K562 (cell line): ENCODE data around the gene FBN1. TPM values are rescaled to one million over a fixed set of nuclear protein-coding genes. Genes with fewer than 3 reads are reported as not detected.

Experiments used
- ATAC-seq: fragments of 200-7000 bp; cut with Tn5 transposase; 3 replicates; pipeline ENCODE4 v1.9.1; 2020; ENCODE audit warnings: moderate library complexity
- BruUV-seq: library from RNA; stranded (reverse); fragments of 400-500 nt; replicated peaks from 2 replicates; lab custom pipeline; 2021; lab: Mats Ljungman, UMichigan
- CTCF ChIA-PET: fragments of 300-600 bp; formaldehyde crosslinking; extraction: SDS; loops from one replicate; lab custom pipeline; 2021; ENCODE audit warnings: low intra/inter-chr PET ratio; lab: Yijun Ruan, JAX
- POLR2A ChIA-PET: fragments of 300-600, 350-650 bp; sonication (Branson Sonifier 250); formaldehyde crosslinking; extraction: SDS; loops from one replicate; lab custom pipeline; 2021; ENCODE audit warnings: antibody characterized with exemption, inconsistent platforms; lab: Yijun Ruan, JAX
- DNase-seq, 4 experiments: peaks; one replicate each; pipeline versions ENCODE4 v3.0.0 to v3.0.0-alpha.2; 2011 to 2018; ENCODE audit warnings: low spot score in 3 of 4, mixed read lengths in 3 of 4; ENCODE audit errors: extremely low read depth in 1 of 4
- FAIRE-seq: peaks from 2 replicates; lab custom pipeline; 2011; peaks lifted over from hg19 to GRCh38; lab: Jason Lieb, UNC
- H2AFZ ChIP-seq: 2 replicates; pipeline ENCODE4 v1.6.0; 2011; ENCODE audit warnings: low read depth, low read length, control low read depth, inconsistent platforms
- H3K27ac ChIP-seq: fragments of 200-600 bp; 3 replicates; pipeline ENCODE4 v1.8.0; 2011; ENCODE audit warnings: low read depth, mild to moderate bottlenecking, control low read depth, inconsistent platforms, low read length, moderate library complexity, mixed read lengths; ENCODE audit errors: extremely low read depth
- H3K27me3 ChIP-seq, 2 experiments: fragments of 300-600 bp in 1 of 2; 2 replicates in 1 of 2; 3 replicates in 1 of 2; pipeline versions ENCODE4 v1.6.0 to v1.8.0; 2011; ENCODE audit warnings: inconsistent platforms in 2 of 2, low read length in 2 of 2, mild to moderate bottlenecking in 1 of 2, mixed read lengths in 1 of 2, moderate library complexity in 1 of 2; ENCODE audit not compliant: control insufficient read depth in 2 of 2, insufficient read depth in 2 of 2
- H3K36me3 ChIP-seq: fragments of 300-600 bp; 3 replicates; pipeline ENCODE4 v1.8.0; 2011; ENCODE audit warnings: mild to moderate bottlenecking, low read length, inconsistent platforms; ENCODE audit not compliant: control insufficient read depth, insufficient read depth
- H3K4me1 ChIP-seq, 2 experiments: fragments of 200-600 bp in 1 of 2; replicated peaks in 1 of 2; 2 replicates in 1 of 2; 3 replicates in 1 of 2; pipeline versions ENCODE4 v1.5.1 to v1.8.0; 2011; ENCODE audit warnings: inconsistent platforms in 2 of 2, low read length in 2 of 2, mild to moderate bottlenecking in 1 of 2, mixed read lengths in 1 of 2, moderate library complexity in 1 of 2; ENCODE audit not compliant: control insufficient read depth in 2 of 2, insufficient read depth in 2 of 2
- H3K4me2 ChIP-seq: 2 replicates; pipeline ENCODE4 v1.6.1; 2011; ENCODE audit warnings: low read length, control low read depth, inconsistent platforms, mixed read lengths; ENCODE audit not compliant: insufficient read depth
- H3K4me3 ChIP-seq: fragments of 200-600 bp; sonication (generic), shearing (Covaris generic); 2 replicates; pipeline ENCODE4 v1.5.1; 2016; ENCODE audit warnings: control low read depth, inconsistent platforms
- H3K79me2 ChIP-seq: fragments of 200-600 bp; 3 replicates; pipeline ENCODE4 v1.8.0; 2011; ENCODE audit warnings: low read length, inconsistent platforms; ENCODE audit not compliant: control insufficient read depth, insufficient read depth
- H3K9ac ChIP-seq, 2 experiments: 2 replicates each; pipeline versions ENCODE4 v1.6.0 to v1.6.1; 2011; ENCODE audit warnings: low read depth in 2 of 2, low read length in 2 of 2, control low read depth in 1 of 2, inconsistent platforms in 1 of 2, mild to moderate bottlenecking in 1 of 2, mixed read lengths in 1 of 2; ENCODE audit not compliant: insufficient read depth in 1 of 2
- H3K9me1 ChIP-seq: one replicate; pipeline ENCODE4 v1.6.0; 2011; ENCODE audit warnings: inconsistent platforms, mild to moderate bottlenecking, low read length, moderate library complexity; ENCODE audit not compliant: control insufficient read depth, insufficient read depth
- H3K9me3 ChIP-seq: replicated peaks from 2 replicates; pipeline ENCODE4 v1.5.1; 2011; ENCODE audit warnings: low read depth, low read length, inconsistent platforms; ENCODE audit not compliant: control insufficient read depth, insufficient read depth
- H4K20me1 ChIP-seq: replicated peaks from 2 replicates; pipeline ENCODE4 v1.6.1; 2011; ENCODE audit warnings: low read length, inconsistent platforms, mixed read lengths; ENCODE audit not compliant: control insufficient read depth, insufficient read depth
- CREB1 ChIP-seq, 2 experiments: sonication (generic) in 1 of 2; formaldehyde crosslinking in 1 of 2; IDR thresholded peaks; 2 replicates each; pipeline versions ENCODE4 v1.6.1 to v1.8.0; 2012 to 2022; ENCODE audit warnings: inconsistent platforms in 1 of 2, mild to moderate bottlenecking in 1 of 2, missing genetic modification reagents in 1 of 2, moderate library complexity in 1 of 2
- DIDO1 ChIP-seq: fragments of 450-650 bp; IDR thresholded peaks from 2 replicates; pipeline ENCODE4 v1.6.1; 2016; ENCODE audit warnings: low read depth, missing biosample characterization, missing genetic modification characterization
- FOXK1 ChIP-seq: sonication (generic); formaldehyde crosslinking; IDR thresholded peaks from 2 replicates; pipeline ENCODE4 v1.8.0; 2022; ENCODE audit warnings: missing genetic modification reagents, mild to moderate bottlenecking, borderline replicate concordance
- MCM5 ChIP-seq: fragments of 450-650 bp; IDR thresholded peaks from 2 replicates; pipeline ENCODE4 v1.6.1; 2016; ENCODE audit warnings: low read depth
- PTRF ChIP-seq: fragments of 450-650 bp; IDR thresholded peaks from 2 replicates; pipeline ENCODE4 v1.6.1; 2016; ENCODE audit warnings: mild to moderate bottlenecking, missing genetic modification characterization, missing compliant biosample characterization
- ZFP1 ChIP-seq: fragments of 450-650 bp; formaldehyde crosslinking; IDR thresholded peaks from 2 replicates; pipeline ENCODE4 v1.4.0; 2020; ENCODE audit warnings: mild to moderate bottlenecking, mixed read lengths
- ZNF583 ChIP-seq: fragments of 250-450 bp; sonication (Bioruptor Pico); IDR thresholded peaks from 2 replicates; pipeline ENCODE4 v1.4.0; 2020
- ZNF830 ChIP-seq: fragments of 250-450 bp; sonication (Bioruptor Pico); IDR thresholded peaks from 2 replicates; pipeline ENCODE4 v1.5.0; 2021; ENCODE audit warnings: mild to moderate bottlenecking
- WGBS: fragments of 100-300 bp; shearing (Covaris generic); methylation state at CpG from one replicate; pipeline ENCODE4 v1.1.6; 2016; ENCODE audit warnings: low coverage, mixed read lengths; ENCODE audit not compliant: insufficient coverage; ENCODE audit errors: missing lambda C conversion rate; 5-methylcytosine and 5-hydroxymethylcytosine counted together
- in situ Hi-C: fragments of 300-500 bp; cut with MboI; formaldehyde crosslinking; loops from 4 replicates; pipeline ENCODE4 v1.15.0; 2018; ENCODE audit warnings: inconsistent platforms, mixed read lengths
- intact Hi-C: fragments of 100-400 bp; cut with micrococcal nuclease; formaldehyde crosslinking; loops from 2 replicates; pipeline ENCODE4 v1.14.2; 2022
- polyA plus RNA-seq, 8 experiments: library from polyadenylated mRNA; depleted of rRNA in 4 of 8; stranded (reverse) in 5 of 8; unstranded in 3 of 8; fragments of >200 nt; fragmentation: Nextera tagmentation in 2 of 8; fragmentation: Illumina TruSeq in 1 of 8; extraction: Ambion mirVana in 2 of 8; extraction: Trizol in 1 of 8; gene quantifications; 2 replicates each; pipeline versions ENCODE4 v1.2.1 to v1.2.3, GENCODE V29; 2011 to 2014; ENCODE audit warnings: inconsistent platforms in 1 of 8, missing spikeins in 1 of 8
- total RNA-seq, 7 experiments: library from RNA; depleted of rRNA in 6 of 7; stranded (reverse); fragments of >200 nt in 6 of 7; fragmentation: Illumina TruSeq in 2 of 7; extraction: Trizol in 2 of 7; gene quantifications; 2 replicates each; pipeline versions ENCODE4 v1.2.1 to v1.2.3, GENCODE V29; 2011 to 2021; ENCODE audit warnings: low replicate concordance in 1 of 7
- TF ChIP-seq, protein P1 (sequence below): IDR thresholded peaks from 2 replicates; pipeline ENCODE4 v1.6.1; 2011; ENCODE audit warnings: borderline replicate concordance, low read depth, mild to moderate bottlenecking, moderate library complexity, low read length; ENCODE audit not compliant: insufficient read depth, poor library complexity, severe bottlenecking
- TF ChIP-seq, protein P2 (sequence below): IDR thresholded peaks from 2 replicates; pipeline ENCODE4 v1.6.1; 2012; ENCODE audit warnings: low read depth, low read length, improper control_type of control experiment, borderline replicate concordance

Gene FBN1
- total and polyA plus RNA-seq, 9 of the 15 experiments (the other 6 are each of a cell fraction or from before 2014, with no cell fraction given), result 0.15 to 1.2 (median 0.60) TPM

DNA sequence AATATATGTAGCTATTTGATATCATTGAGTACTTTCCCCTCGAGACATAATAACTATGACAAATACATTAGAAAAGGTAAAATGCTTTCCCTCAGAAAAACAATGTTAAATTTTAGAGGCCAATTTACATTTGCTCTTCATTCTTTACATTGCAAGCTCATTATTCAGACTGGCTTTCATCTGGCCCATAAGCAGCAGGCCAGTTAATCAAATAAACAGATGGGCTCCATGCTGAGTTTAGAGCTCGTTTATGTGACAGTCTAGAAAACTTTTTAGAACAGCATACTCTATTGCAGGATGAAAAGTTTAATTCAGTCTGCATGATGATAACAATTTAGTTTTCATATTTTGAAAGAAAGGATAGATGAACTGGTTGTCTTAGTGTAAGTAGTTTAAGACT is 163.7 kb downstream of the FBN1 start:
- H3K36me3 ChIP-seq, result no peaks in the 10 kb centered on the region
- no peak for FAIRE-seq
- CTCF ChIA-PET, result no interaction called here
- no peak for TF ChIP-seq CREB1 (IDR thresholded peaks at IDR 0.05)
- TF ChIP-seq CREB1 (CRISPR knock-in tag; IDR thresholded peaks at IDR 0.05), result no peak
- no peak for TF ChIP-seq ZFP1 (CRISPR knock-in tag)
- TF ChIP-seq PTRF (tag), result no peak
- no peak for TF ChIP-seq ZNF583 (CRISPR knock-in tag)
- TF ChIP-seq MCM5, result no peak
- TF ChIP-seq, protein P1, sequence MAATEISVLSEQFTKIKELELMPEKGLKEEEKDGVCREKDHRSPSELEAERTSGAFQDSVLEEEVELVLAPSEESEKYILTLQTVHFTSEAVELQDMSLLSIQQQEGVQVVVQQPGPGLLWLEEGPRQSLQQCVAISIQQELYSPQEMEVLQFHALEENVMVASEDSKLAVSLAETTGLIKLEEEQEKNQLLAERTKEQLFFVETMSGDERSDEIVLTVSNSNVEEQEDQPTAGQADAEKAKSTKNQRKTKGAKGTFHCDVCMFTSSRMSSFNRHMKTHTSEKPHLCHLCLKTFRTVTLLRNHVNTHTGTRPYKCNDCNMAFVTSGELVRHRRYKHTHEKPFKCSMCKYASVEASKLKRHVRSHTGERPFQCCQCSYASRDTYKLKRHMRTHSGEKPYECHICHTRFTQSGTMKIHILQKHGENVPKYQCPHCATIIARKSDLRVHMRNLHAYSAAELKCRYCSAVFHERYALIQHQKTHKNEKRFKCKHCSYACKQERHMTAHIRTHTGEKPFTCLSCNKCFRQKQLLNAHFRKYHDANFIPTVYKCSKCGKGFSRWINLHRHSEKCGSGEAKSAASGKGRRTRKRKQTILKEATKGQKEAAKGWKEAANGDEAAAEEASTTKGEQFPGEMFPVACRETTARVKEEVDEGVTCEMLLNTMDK, result no peak
- TF ChIP-seq, protein P2, sequence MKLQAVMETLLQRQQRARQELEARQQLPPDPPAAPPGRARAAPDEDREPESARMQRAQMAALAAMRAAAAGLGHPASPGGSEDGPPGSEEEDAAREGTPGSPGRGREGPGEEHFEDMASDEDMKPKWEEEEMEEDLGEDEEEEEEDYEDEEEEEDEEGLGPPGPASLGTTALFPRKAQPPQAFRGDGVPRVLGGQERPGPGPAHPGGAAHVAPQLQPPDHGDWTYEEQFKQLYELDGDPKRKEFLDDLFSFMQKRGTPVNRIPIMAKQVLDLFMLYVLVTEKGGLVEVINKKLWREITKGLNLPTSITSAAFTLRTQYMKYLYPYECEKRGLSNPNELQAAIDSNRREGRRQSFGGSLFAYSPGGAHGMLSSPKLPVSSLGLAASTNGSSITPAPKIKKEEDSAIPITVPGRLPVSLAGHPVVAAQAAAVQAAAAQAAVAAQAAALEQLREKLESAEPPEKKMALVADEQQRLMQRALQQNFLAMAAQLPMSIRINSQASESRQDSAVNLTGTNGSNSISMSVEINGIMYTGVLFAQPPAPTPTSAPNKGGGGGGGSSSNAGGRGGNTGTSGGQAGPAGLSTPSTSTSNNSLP, result no peak
- no peak for TF ChIP-seq DIDO1 (tag)
- no peak for TF ChIP-seq ZNF830
- TF ChIP-seq FOXK1 (CRISPR knock-in tag), result no peak
- no peak overlapping the region for H3K4me3 ChIP-seq
- no peak overlapping the region for H2AFZ ChIP-seq
- in situ Hi-C loops, result no loop called here
- intact Hi-C loops, result no loop called here
- no peaks in the 10 kb centered on the region for H3K9me3 ChIP-seq
- ATAC-seq, result no peak
- no peak overlapping the region for H3K4me2 ChIP-seq
- WGBS, result 2% methylated on average over 2 of the region's 2 CpGs
- H3K27ac ChIP-seq, result no peak overlapping the region
- H4K20me1 ChIP-seq, result no peaks in the 10 kb centered on the region
- no peak for DNase-seq
- H3K9ac ChIP-seq, result no peak overlapping the region
- POLR2A ChIA-PET, result no interaction called here
- H3K27me3 ChIP-seq, result peaks cover 0 to 5% of the 10 kb centered on the region in 2 experiments; a peak in 1 of 5 replicates
- no TSS peak for BruUV-seq
- no peaks in the 10 kb centered on the region for H3K9me1 ChIP-seq
- no peaks in the 10 kb centered on the region for H3K79me2 ChIP-seq
- H3K4me1 ChIP-seq, result no peaks in the 10 kb centered on the region
